Chondrocyte (in vitro differentiated cells): ENCODE results near the gene PZP. TPM values are rescaled to one million over a fixed set of nuclear protein-coding genes. Genes with fewer than 3 reads are reported as not detected.

Experiments used
- DNase-seq: peaks from one replicate; pipeline ENCODE4 v3.0.0; 2021; ENCODE audit warnings: mixed read lengths, low spot score
- H3K27ac Mint-ChIP-seq: one replicate; pipeline ENCODE4 v1.8.0; 2021; ENCODE audit warnings: mild to moderate bottlenecking, moderate library complexity, mixed read lengths; ENCODE audit not compliant: unreplicated experiment
- H3K27me3 Mint-ChIP-seq: 2 replicates; pipeline ENCODE4 v1.8.0; 2021; ENCODE audit warnings: low read depth, mixed read lengths
- H3K36me3 Mint-ChIP-seq: 2 replicates; pipeline ENCODE4 v1.8.0; 2021; ENCODE audit warnings: low read depth, mixed read lengths
- H3K4me1 Mint-ChIP-seq: 2 replicates; pipeline ENCODE4 v1.8.0; 2021; ENCODE audit warnings: low read depth, mild to moderate bottlenecking, mixed read lengths
- H3K4me3 Mint-ChIP-seq: one replicate; pipeline ENCODE4 v1.8.0; 2021; ENCODE audit warnings: mild to moderate bottlenecking, moderate library complexity, mixed read lengths; ENCODE audit not compliant: unreplicated experiment
- H3K9me3 Mint-ChIP-seq: 2 replicates; pipeline ENCODE4 v1.8.0; 2021; ENCODE audit warnings: low read depth, mixed read lengths
- CTCF ChIP-seq: fragments of 200-600 bp; sonication (generic); IDR thresholded peaks from 2 replicates; pipeline ENCODE4 v1.5.0; 2021; ENCODE audit warnings: antibody characterized with exemption, mild to moderate bottlenecking, moderate library complexity
- total RNA-seq: library from RNA; stranded (reverse); gene quantifications from 3 replicates; pipeline ENCODE4 v1.2.1, GENCODE V29; 2021

The PZP gene
- total RNA-seq, 1 donor from 2014 or later, result not detected

GRCh38 chr12:9106610-9107541 lies 101.3 kb downstream of the PZP start:
- no peaks in the 10 kb centered on the region for H3K4me1 Mint-ChIP-seq
- H3K27me3 Mint-ChIP-seq, result no peaks in the 10 kb centered on the region
- DNase-seq, result no peak
- no peak overlapping the region for H3K27ac Mint-ChIP-seq
- H3K36me3 Mint-ChIP-seq, result no peaks in the 10 kb centered on the region
- TF ChIP-seq CTCF, result no peak
- H3K4me3 Mint-ChIP-seq, result no peak overlapping the region
- H3K9me3 Mint-ChIP-seq, result no peaks in the 10 kb centered on the region

- no peaks in the 10 kb centered on the region for H3K9me3 Mint-ChIP-seq
- H3K27me3 Mint-ChIP-seq, result no peaks in the 10 kb centered on the region
- H3K27ac Mint-ChIP-seq, result no peak overlapping the region
- TF ChIP-seq CTCF, result no peak
- H3K36me3 Mint-ChIP-seq, result no peaks in the 10 kb centered on the region
- no peak for DNase-seq
- H3K4me3 Mint-ChIP-seq, result no peak overlapping the region
- no peaks in the 10 kb centered on the region for H3K4me1 Mint-ChIP-seq
These were observed 102.1 kb downstream of the PZP start for GRCh38 chr12:9106067-9106466.

GRCh38 chr12:9104767-9105423 lies 103.3 kb downstream of the PZP start:
- Mint-ChIP-seq H3K27me3 (no peaks in the 10 kb centered on the region), H3K9me3 (no peaks in the 10 kb centered on the region), H3K4me1 (no peaks in the 10 kb centered on the region), H3K4me3 (no peak overlapping the region), H3K36me3 (no peaks in the 10 kb centered on the region), H3K27ac (no peak overlapping the region)
- no peak for TF ChIP-seq CTCF
- DNase-seq, result no peak

- Mint-ChIP-seq H3K9me3 (no peaks in the 10 kb centered on the region), H3K4me3 (no peak overlapping the region), H3K27me3 (no peaks in the 10 kb centered on the region), H3K4me1 (no peaks in the 10 kb centered on the region), H3K27ac (no peak overlapping the region), H3K36me3 (no peaks in the 10 kb centered on the region)
- no peak for TF ChIP-seq CTCF
- DNase-seq, result no peak
These were observed 104.1 kb downstream of the PZP start for GRCh38 chr12:9104087-9104486.

GRCh38 chr12:9103050-9103849 lies 104.9 kb downstream of the PZP start:
- no peak for DNase-seq
- TF ChIP-seq CTCF, result no peak
- no peaks in the 10 kb centered on the region for H3K27me3 Mint-ChIP-seq
- no peaks in the 10 kb centered on the region for H3K36me3 Mint-ChIP-seq
- H3K4me3 Mint-ChIP-seq, result no peak overlapping the region
- H3K9me3 Mint-ChIP-seq, result no peaks in the 10 kb centered on the region
- no peaks in the 10 kb centered on the region for H3K4me1 Mint-ChIP-seq
- no peak overlapping the region for H3K27ac Mint-ChIP-seq
